HuH-7.5 (cell line): Measurements from ENCODE around the gene SLC22A9.

ENCODE experiments used
- DNase-seq: peaks from one replicate; pipeline ENCODE4 v3.0.0; 2011; ENCODE audit warnings: low spot score

SLC22A9 gene

DNA sequence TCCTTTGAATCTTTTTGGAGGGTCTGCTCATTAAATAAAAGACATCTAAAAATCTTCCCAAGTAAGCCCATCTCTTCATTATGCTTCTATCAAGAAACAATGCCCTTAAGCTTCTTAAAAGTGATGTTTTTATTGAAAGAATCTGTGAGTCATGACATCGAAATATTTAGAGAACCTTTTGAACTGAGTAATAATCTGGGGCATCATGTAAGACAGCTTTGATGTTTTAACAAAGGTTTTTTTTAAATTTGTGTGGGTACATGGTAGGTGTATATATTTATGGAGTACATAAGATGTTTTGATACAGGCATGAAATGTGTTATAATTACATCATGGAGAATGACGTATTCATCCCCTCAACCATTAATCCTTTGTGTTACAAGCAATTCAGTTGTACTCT is 74.6 kb downstream of the SLC22A9 start:
- DNase-seq = no peak

DNA sequence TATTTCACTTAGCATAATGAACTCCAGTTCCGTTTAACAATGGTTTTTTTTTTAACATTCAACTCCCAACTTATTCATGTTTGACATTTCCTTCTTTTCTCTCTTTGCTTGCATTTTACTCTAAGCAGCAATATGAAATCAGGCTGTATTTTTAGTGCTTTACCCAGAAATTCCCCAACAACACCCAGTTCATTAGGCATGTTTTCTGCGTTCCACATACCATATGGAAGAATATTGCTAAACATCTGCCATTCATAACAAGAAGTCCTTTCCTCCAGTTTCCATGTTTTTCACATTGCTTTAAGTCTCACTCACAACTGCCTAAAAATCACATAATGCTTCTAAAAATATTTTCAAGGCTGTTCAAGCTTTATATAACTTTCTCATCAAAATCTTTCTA is 75.5 kb downstream of the SLC22A9 start:
- DNase-seq = no peak

DNA sequence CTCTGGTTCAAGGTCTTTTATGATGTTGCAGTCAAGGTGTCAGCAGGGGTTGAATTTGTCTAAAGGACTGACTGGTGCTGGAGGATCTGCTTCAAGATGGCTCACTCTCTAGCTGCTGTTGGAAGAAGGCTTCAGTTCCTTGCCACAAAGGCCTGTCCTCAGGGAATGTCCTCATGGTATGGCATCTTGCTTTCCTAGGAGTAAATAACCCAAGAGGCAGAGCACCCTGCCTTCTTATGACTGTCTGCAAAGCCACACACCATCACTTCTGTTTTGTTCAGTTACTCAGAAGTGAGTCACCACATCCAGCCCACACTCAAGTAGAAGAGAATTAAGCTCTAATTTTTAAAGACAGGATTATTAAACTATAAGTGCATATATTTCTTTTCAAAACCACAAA is 76.1 kb downstream of the SLC22A9 start:
- DNase-seq = no peak

DNA sequence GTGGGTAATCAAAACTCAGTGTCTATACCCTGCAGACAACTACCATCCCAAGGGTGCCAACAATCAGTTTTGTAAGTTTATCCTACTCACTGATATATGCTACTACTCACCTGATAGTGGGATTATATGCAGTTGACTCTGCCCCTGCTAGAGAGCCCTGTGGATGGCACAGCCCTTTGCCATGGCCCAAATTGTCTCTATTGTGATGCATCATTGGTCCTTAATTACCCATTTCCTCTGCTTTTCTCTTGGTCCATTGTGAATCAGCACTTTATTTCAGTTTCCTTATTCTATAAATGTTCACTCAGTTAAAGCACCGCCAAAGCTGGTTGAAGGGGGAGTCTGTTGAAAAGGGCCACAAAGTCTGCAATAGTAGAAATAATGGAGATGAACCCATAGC is 79.1 kb downstream of the SLC22A9 start:
- no peak for DNase-seq

DNA sequence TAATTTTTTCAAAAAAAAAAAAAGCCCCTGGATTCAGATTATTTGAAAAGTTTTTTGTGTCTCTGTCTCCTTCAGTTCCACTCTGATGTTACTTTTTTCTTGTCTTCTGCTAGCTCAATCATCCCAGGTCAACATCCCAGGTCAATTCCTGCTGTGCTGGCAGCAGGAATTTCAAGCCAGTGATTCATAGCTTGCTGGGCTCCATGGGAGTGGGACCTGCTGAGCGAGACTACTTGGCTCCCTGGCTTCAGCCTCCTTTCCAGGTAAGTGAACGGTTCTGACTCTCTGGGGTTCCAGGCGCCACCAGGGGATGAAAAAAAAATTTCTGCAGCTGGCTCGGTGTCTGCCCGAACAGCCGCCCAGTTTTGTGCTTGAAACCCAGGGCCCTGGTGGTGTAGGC is 90.0 kb downstream of the SLC22A9 start:
- no peak for DNase-seq
